Activated naive CD4-positive, alpha-beta T cell treated with anti-CD3 and anti-CD28 coated beads, Interleukin-2, amount 50 U/mL, for 24 hours (primary cell): ENCODE results near the gene EDN1.
A peak's percentile ranks its signal among the peaks of the same experiment; 100 is the strongest.

ENCODE experiments used
- H3K27ac Mint-ChIP-seq: one replicate; pipeline ENCODE4 v1.8.0; 2021; ENCODE audit warnings: mild to moderate bottlenecking, mixed read lengths
- H3K27me3 Mint-ChIP-seq: one replicate; pipeline ENCODE4 v1.8.0; 2021; ENCODE audit warnings: mixed read lengths
- H3K36me3 Mint-ChIP-seq: one replicate; pipeline ENCODE4 v1.8.0; 2021; ENCODE audit warnings: mixed read lengths
- H3K4me1 Mint-ChIP-seq: one replicate; pipeline ENCODE4 v1.8.0; 2021; ENCODE audit warnings: mixed read lengths
- H3K4me3 Mint-ChIP-seq: one replicate; pipeline ENCODE4 v1.8.0; 2021; ENCODE audit warnings: mild to moderate bottlenecking, mixed read lengths
- H3K9me3 Mint-ChIP-seq: one replicate; pipeline ENCODE4 v1.8.0; 2021; ENCODE audit warnings: mixed read lengths

Gene EDN1

GRCh38 chr6:12289933-12290820 is at the start of gene EDN1:
Gene EDN1, plus strand, starts transcription at chr6:12290361. Its CDS starts 269 bp downstream, at chr6:12290630.
- peak within 1 kb of the TSS; percentile 95 for H3K4me3 Mint-ChIP-seq
- H3K27me3 Mint-ChIP-seq, result peaks cover 27% of the 10 kb centered on the region
- peaks cover 2% of the 10 kb centered on the region for H3K36me3 Mint-ChIP-seq
- peaks cover 24% of the 10 kb centered on the region for H3K4me1 Mint-ChIP-seq
- H3K9me3 Mint-ChIP-seq, result no peaks in the 10 kb centered on the region
- no peak within 1 kb of the TSS for H3K27ac Mint-ChIP-seq

DNA sequence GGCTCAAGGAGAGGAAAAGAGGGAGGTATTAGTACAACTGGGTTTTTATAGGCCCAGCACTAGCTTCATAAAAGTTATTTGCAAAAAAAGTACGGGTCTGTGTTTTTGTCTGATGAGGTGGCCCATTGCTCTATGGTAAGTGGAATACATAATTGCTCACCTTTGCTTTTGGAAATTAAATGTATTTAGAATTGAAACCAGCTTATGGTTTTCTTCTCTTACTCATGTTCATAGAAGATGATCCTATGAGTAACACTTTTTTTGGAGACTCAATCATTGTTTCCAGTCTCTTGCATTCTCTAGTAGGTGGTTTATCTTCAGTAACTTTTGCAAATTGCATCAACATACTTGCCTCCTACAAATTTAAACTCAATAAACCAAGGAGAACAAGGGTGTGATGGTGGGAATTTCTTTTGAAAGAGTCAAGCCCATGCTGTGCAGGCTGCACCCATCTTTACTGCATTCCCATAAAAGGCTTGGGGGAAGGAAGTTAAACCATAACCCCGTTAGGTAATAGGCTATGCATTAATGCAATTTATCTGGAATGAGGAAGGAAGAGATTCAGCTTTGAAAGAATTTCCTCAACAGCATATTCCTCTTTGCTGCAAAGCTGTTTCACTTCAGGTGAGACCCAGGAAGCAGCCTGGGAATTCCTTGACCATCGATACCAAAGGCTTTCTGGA is 48.5 kb upstream of the EDN1 start:
- peak overlapping the region; percentile 89 for H3K27ac Mint-ChIP-seq
- H3K9me3 Mint-ChIP-seq, result no peaks in the 10 kb centered on the region
- no peaks in the 10 kb centered on the region for H3K27me3 Mint-ChIP-seq

GRCh38 chr6:12243169-12243568 is 47.0 kb upstream of the EDN1 start:
- Mint-ChIP-seq H3K9me3 (no peaks in the 10 kb centered on the region), H3K27ac (no peak overlapping the region), H3K36me3 (no peaks in the 10 kb centered on the region), H3K4me3 (no peak overlapping the region), H3K4me1 (peaks cover 14% of the 10 kb centered on the region), H3K27me3 (no peaks in the 10 kb centered on the region)

More for the DNA sequence above, 48.5 kb upstream of the EDN1 start:
- H3K4me3 Mint-ChIP-seq, result no peak overlapping the region
- no peaks in the 10 kb centered on the region for H3K36me3 Mint-ChIP-seq
- peaks cover 16% of the 10 kb centered on the region for H3K4me1 Mint-ChIP-seq

DNA sequence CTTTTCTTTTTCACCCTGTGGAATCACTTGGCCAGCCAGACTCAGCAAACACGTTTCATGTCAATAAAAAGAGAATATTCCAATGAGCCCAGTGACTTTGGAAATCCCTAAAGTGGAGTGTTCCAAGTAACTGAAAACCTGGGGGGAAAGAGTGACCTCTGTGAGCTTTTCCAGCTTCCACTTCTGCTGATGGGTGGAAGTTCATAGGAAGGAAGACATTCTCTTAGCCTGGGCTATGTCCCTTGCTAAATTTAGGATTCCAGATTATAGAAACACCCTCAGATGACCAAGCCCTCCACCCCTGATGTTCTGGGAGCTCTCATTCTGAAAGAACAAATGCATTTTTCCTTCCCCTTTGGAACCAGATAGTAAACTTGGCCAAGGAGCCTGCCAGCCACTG is 44.8 kb upstream of the EDN1 start:
- Mint-ChIP-seq H3K4me3 (no peak overlapping the region), H3K9me3 (no peaks in the 10 kb centered on the region), H3K36me3 (no peaks in the 10 kb centered on the region), H3K27ac (no peak overlapping the region), H3K27me3 (no peaks in the 10 kb centered on the region), H3K4me1 (peaks cover 8% of the 10 kb centered on the region)

- H3K36me3 Mint-ChIP-seq, result no peaks in the 10 kb centered on the region
- H3K27ac Mint-ChIP-seq, result no peak overlapping the region
- no peaks in the 10 kb centered on the region for H3K27me3 Mint-ChIP-seq
- H3K4me1 Mint-ChIP-seq, result peaks cover 8% of the 10 kb centered on the region
- H3K9me3 Mint-ChIP-seq, result no peaks in the 10 kb centered on the region
- H3K4me3 Mint-ChIP-seq, result no peak overlapping the region
Measured at GRCh38 chr6:12245763-12246718, 44.1 kb upstream of the EDN1 start.

DNA sequence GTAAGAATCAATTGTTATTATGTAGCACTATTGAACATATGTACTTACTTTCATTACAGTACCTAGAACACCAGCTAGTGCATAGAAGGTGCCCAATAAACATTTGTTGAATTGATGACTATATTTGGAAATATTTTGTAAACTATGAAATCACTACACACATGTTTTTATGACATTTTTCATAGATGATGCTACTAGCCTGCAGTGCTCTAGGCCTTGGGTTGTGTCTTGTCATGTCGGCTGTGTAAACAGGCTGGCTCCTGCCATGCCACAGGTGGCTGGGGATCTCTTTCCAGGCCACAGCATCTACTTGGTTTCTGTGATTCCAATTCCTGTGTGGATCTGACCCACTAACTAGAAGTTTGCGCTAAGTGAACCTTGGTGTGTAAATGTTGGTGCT is 43.3 kb upstream of the EDN1 start:
- peaks cover under 1% of the 10 kb centered on the region for H3K4me1 Mint-ChIP-seq
- no peak overlapping the region for H3K4me3 Mint-ChIP-seq
- no peaks in the 10 kb centered on the region for H3K36me3 Mint-ChIP-seq
- H3K27ac Mint-ChIP-seq, result no peak overlapping the region
- H3K9me3 Mint-ChIP-seq, result no peaks in the 10 kb centered on the region
- no peaks in the 10 kb centered on the region for H3K27me3 Mint-ChIP-seq

DNA sequence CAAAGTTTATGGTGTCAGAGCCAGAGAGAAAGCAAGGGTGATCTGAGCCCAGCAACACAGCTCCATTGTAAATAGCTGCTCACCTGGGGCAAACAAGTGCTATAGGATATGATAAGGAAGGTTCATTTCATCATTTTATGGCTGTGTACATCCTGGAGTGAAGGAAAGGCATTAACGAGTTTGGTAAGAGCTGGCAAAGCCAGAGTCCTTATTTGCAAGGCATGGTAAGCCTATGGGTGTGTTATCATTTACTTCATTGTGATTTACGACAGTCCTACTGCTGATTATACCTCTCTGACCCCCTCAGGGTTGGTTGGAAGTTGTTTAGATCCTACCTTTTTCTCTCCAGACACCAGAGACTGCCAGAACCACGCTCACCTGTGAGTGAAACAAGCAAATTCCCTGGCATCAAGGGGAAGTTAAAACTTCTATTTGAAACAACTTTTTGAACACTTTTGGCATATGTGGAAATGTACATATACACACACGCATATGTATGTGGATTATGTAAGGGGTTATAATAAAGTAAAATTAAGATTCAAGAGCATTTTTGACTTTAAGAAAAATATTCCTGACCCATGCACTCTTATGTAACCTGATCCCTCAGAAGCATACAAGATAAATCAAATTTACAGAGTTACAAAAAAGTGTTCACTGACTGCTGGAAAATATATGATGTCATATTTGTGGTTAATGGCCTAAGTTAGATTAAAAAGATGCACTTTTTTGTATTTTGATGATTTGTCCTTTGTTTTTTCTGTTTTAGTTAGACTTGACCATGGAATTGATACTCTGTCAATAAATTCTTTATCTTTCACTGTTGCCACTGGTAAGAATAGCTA is 40.4 kb upstream of the EDN1 start:
- no peaks in the 10 kb centered on the region for H3K4me1 Mint-ChIP-seq
- H3K27me3 Mint-ChIP-seq, result no peaks in the 10 kb centered on the region
- H3K36me3 Mint-ChIP-seq, result no peaks in the 10 kb centered on the region
- no peak overlapping the region for H3K4me3 Mint-ChIP-seq
- no peak overlapping the region for H3K27ac Mint-ChIP-seq
- H3K9me3 Mint-ChIP-seq, result no peaks in the 10 kb centered on the region

DNA sequence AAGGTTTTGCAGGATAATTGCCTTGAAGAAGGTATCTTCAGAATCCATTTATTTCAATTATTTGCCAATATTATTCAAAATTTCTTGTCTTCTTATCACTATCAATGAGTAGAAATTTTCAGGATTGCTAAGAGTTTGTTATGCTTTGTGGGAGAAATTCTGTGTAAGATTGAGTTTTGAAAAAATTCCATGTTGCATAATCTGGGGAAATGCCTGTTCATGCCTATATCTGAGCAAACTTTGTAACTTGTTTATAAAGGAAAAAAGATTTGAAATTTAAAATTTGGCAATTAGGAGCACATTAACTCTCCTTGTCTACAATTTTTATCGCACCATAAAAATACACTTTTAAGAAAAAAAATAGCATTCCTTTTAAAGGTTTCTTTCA is 39.8 kb upstream of the EDN1 start:
- Mint-ChIP-seq H3K27ac (no peak overlapping the region), H3K4me1 (no peaks in the 10 kb centered on the region), H3K36me3 (no peaks in the 10 kb centered on the region), H3K4me3 (no peak overlapping the region), H3K9me3 (no peaks in the 10 kb centered on the region), H3K27me3 (peaks cover 2% of the 10 kb centered on the region)

DNA sequence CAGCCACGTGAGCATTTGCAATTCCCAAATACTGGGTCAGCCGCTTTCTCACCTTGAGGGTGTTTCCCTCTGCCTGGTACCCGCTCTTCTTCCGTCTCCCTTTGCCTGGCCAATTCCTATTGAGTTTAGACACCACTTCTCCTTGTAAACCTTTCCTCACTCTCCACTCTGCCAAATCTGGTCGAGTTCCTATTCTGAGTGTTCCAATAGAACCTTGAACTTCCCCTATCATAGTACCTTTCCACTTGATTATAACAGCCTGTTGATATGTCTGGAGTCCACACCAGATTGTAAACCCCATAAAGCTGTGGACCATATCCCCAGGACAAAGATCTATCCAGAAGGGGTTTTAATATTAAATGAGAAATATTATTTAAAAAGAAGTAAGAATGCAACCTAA is 36.0 kb upstream of the EDN1 start:
- Mint-ChIP-seq H3K4me1 (no peaks in the 10 kb centered on the region), H3K9me3 (no peaks in the 10 kb centered on the region), H3K27me3 (peaks cover 2% of the 10 kb centered on the region), H3K4me3 (no peak overlapping the region), H3K36me3 (no peaks in the 10 kb centered on the region), H3K27ac (no peak overlapping the region)

- Mint-ChIP-seq H3K27me3 (peaks cover 2% of the 10 kb centered on the region), H3K27ac (no peak overlapping the region), H3K9me3 (no peaks in the 10 kb centered on the region), H3K4me1 (no peaks in the 10 kb centered on the region), H3K36me3 (no peaks in the 10 kb centered on the region), H3K4me3 (no peak overlapping the region)
Measured at GRCh38 chr6:12258191-12258590, 32.0 kb upstream of the EDN1 start.

- peaks cover 2% of the 10 kb centered on the region for H3K27me3 Mint-ChIP-seq
- H3K9me3 Mint-ChIP-seq, result no peaks in the 10 kb centered on the region
- H3K4me3 Mint-ChIP-seq, result no peak overlapping the region
- H3K4me1 Mint-ChIP-seq, result no peaks in the 10 kb centered on the region
- H3K27ac Mint-ChIP-seq, result no peak overlapping the region
- no peaks in the 10 kb centered on the region for H3K36me3 Mint-ChIP-seq
Measured at GRCh38 chr6:12258591-12259075, 31.5 kb upstream of the EDN1 start.

DNA sequence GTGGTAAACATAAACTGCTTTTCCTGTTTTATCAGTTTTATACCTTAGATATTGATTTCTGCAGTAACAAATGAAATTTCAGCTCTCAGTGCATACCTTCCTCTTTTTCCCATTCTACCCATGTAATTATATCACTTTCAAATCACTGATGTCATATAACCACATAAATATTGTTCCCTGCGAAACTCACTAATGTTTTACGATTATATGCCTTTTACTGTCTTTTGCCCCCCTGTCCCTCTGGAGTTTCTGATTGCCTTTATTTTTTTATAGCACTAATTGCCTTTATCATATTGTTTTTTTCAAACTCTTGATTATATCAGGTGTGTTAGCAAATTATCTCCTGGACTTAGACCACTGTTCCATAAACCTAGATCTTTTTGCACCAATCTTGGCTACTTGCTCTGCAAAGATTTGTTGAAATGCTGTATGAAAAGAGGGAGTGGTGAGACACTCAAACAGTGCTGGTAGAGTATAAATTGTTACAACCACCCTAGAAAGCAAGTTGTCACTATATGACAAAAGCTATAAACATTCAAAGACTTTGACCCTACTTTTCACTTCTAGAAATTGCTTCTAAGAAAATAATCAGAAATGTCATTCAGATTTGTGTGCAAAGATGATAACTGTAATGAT is 29.6 kb upstream of the EDN1 start:
- Mint-ChIP-seq H3K4me1 (no peaks in the 10 kb centered on the region), H3K27me3 (no peaks in the 10 kb centered on the region)

GRCh38 chr6:12261502-12261901 is 28.7 kb upstream of the EDN1 start:
- Mint-ChIP-seq H3K27ac (peak overlapping the region; percentile 13), H3K27me3 (no peaks in the 10 kb centered on the region), H3K4me3 (no peak overlapping the region), H3K4me1 (peaks cover 2% of the 10 kb centered on the region), H3K36me3 (no peaks in the 10 kb centered on the region), H3K9me3 (no peaks in the 10 kb centered on the region)

More for the DNA sequence above, 29.6 kb upstream of the EDN1 start:
- Mint-ChIP-seq H3K9me3 (no peaks in the 10 kb centered on the region), H3K36me3 (no peaks in the 10 kb centered on the region), H3K27ac (no peak overlapping the region), H3K4me3 (no peak overlapping the region)
